K562 (cell line): Measurements from ENCODE around the gene SPRYD3. TPM values are rescaled to one million over a fixed set of nuclear protein-coding genes. Genes with fewer than 3 reads are reported as not detected.
A peak's percentile ranks its signal among the peaks of the same experiment; 100 is the strongest.

Experiments used
- ATAC-seq: fragments of 200-7000 bp; cut with Tn5 transposase; 3 replicates; pipeline ENCODE4 v1.9.1; 2020; ENCODE audit warnings: moderate library complexity
- BruUV-seq: library from RNA; stranded (reverse); fragments of 400-500 nt; replicated peaks from 2 replicates; lab custom pipeline; 2021; lab: Mats Ljungman, UMichigan
- CTCF ChIA-PET: fragments of 300-600 bp; formaldehyde crosslinking; extraction: SDS; loops from one replicate; lab custom pipeline; 2021; ENCODE audit warnings: low intra/inter-chr PET ratio; lab: Yijun Ruan, JAX
- POLR2A ChIA-PET: fragments of 300-600, 350-650 bp; sonication (Branson Sonifier 250); formaldehyde crosslinking; extraction: SDS; loops from one replicate; lab custom pipeline; 2021; ENCODE audit warnings: antibody characterized with exemption, inconsistent platforms; lab: Yijun Ruan, JAX
- DNase-seq, 4 experiments: peaks; one replicate each; pipeline versions ENCODE4 v3.0.0 to v3.0.0-alpha.2; 2011 to 2018; ENCODE audit warnings: low spot score in 3 of 4, mixed read lengths in 3 of 4; ENCODE audit errors: extremely low read depth in 1 of 4
- FAIRE-seq: peaks from 2 replicates; lab custom pipeline; 2011; peaks lifted over from hg19 to GRCh38; lab: Jason Lieb, UNC
- H2AFZ ChIP-seq: 2 replicates; pipeline ENCODE4 v1.6.0; 2011; ENCODE audit warnings: low read depth, low read length, control low read depth, inconsistent platforms
- H3K27ac ChIP-seq: fragments of 200-600 bp; 3 replicates; pipeline ENCODE4 v1.8.0; 2011; ENCODE audit warnings: low read depth, mild to moderate bottlenecking, control low read depth, inconsistent platforms, low read length, moderate library complexity, mixed read lengths; ENCODE audit errors: extremely low read depth
- H3K27me3 ChIP-seq, 2 experiments: fragments of 300-600 bp in 1 of 2; 2 replicates in 1 of 2; 3 replicates in 1 of 2; pipeline versions ENCODE4 v1.6.0 to v1.8.0; 2011; ENCODE audit warnings: inconsistent platforms in 2 of 2, low read length in 2 of 2, mild to moderate bottlenecking in 1 of 2, mixed read lengths in 1 of 2, moderate library complexity in 1 of 2; ENCODE audit not compliant: control insufficient read depth in 2 of 2, insufficient read depth in 2 of 2
- H3K36me3 ChIP-seq: fragments of 300-600 bp; 3 replicates; pipeline ENCODE4 v1.8.0; 2011; ENCODE audit warnings: mild to moderate bottlenecking, low read length, inconsistent platforms; ENCODE audit not compliant: control insufficient read depth, insufficient read depth
- H3K4me1 ChIP-seq, 2 experiments: fragments of 200-600 bp in 1 of 2; replicated peaks in 1 of 2; 2 replicates in 1 of 2; 3 replicates in 1 of 2; pipeline versions ENCODE4 v1.5.1 to v1.8.0; 2011; ENCODE audit warnings: inconsistent platforms in 2 of 2, low read length in 2 of 2, mild to moderate bottlenecking in 1 of 2, mixed read lengths in 1 of 2, moderate library complexity in 1 of 2; ENCODE audit not compliant: control insufficient read depth in 2 of 2, insufficient read depth in 2 of 2
- H3K4me2 ChIP-seq: 2 replicates; pipeline ENCODE4 v1.6.1; 2011; ENCODE audit warnings: low read length, control low read depth, inconsistent platforms, mixed read lengths; ENCODE audit not compliant: insufficient read depth
- H3K4me3 ChIP-seq: fragments of 200-600 bp; sonication (generic), shearing (Covaris generic); 2 replicates; pipeline ENCODE4 v1.5.1; 2016; ENCODE audit warnings: control low read depth, inconsistent platforms
- H3K79me2 ChIP-seq: fragments of 200-600 bp; 3 replicates; pipeline ENCODE4 v1.8.0; 2011; ENCODE audit warnings: low read length, inconsistent platforms; ENCODE audit not compliant: control insufficient read depth, insufficient read depth
- H3K9ac ChIP-seq, 2 experiments: 2 replicates each; pipeline versions ENCODE4 v1.6.0 to v1.6.1; 2011; ENCODE audit warnings: low read depth in 2 of 2, low read length in 2 of 2, control low read depth in 1 of 2, inconsistent platforms in 1 of 2, mild to moderate bottlenecking in 1 of 2, mixed read lengths in 1 of 2; ENCODE audit not compliant: insufficient read depth in 1 of 2
- H3K9me1 ChIP-seq: one replicate; pipeline ENCODE4 v1.6.0; 2011; ENCODE audit warnings: inconsistent platforms, mild to moderate bottlenecking, low read length, moderate library complexity; ENCODE audit not compliant: control insufficient read depth, insufficient read depth
- H3K9me3 ChIP-seq: replicated peaks from 2 replicates; pipeline ENCODE4 v1.5.1; 2011; ENCODE audit warnings: low read depth, low read length, inconsistent platforms; ENCODE audit not compliant: control insufficient read depth, insufficient read depth
- H4K20me1 ChIP-seq: replicated peaks from 2 replicates; pipeline ENCODE4 v1.6.1; 2011; ENCODE audit warnings: low read length, inconsistent platforms, mixed read lengths; ENCODE audit not compliant: control insufficient read depth, insufficient read depth
- CBX3 ChIP-seq, 2 experiments: IDR thresholded peaks; 1 replicate in 1 of 2; 2 replicates in 1 of 2; pipeline ENCODE4 v1.6.1; 2012; ENCODE audit warnings: inconsistent platforms in 2 of 2, low read length in 2 of 2, borderline replicate concordance in 1 of 2, control low read depth in 1 of 2
- EHMT2 ChIP-seq: fragments of 450-650 bp; IDR thresholded peaks from 2 replicates; pipeline ENCODE4 v1.6.1; 2018; ENCODE audit warnings: antibody characterized with exemption
- GTF2E2 ChIP-seq: fragments of 200-800 bp; sonication (Bioruptor generic); IDR thresholded peaks from 2 replicates; pipeline ENCODE4 v1.6.1; 2016; ENCODE audit warnings: missing genetic modification characterization, missing compliant biosample characterization
- MBD2 ChIP-seq: sonication (generic); IDR thresholded peaks from 2 replicates; pipeline ENCODE4 v1.6.1; 2016; ENCODE audit warnings: low read depth, borderline replicate concordance
- POLR3A ChIP-seq: IDR thresholded peaks from 2 replicates; pipeline ENCODE4 v1.6.1; 2011; ENCODE audit warnings: borderline replicate concordance, mild to moderate bottlenecking, moderate library complexity; ENCODE audit not compliant: insufficient read length, insufficient read depth; ENCODE audit errors: extremely low read depth
- YBX1 ChIP-seq: fragments of 450-650 bp; IDR thresholded peaks from 2 replicates; pipeline ENCODE4 v1.7.1; 2016; ENCODE audit warnings: mild to moderate bottlenecking
- ZEB2 ChIP-seq: fragments of 450-650 bp; IDR thresholded peaks from 2 replicates; pipeline ENCODE4 v1.6.1; 2016
- ZNF766 ChIP-seq: fragments of 200-800 bp; sonication (Bioruptor generic); conservative IDR thresholded peaks from 2 replicates; pipeline ENCODE4 v1.6.1; 2016; ENCODE audit warnings: missing genetic modification characterization, missing compliant biosample characterization
- WGBS: fragments of 100-300 bp; shearing (Covaris generic); methylation state at CpG from one replicate; pipeline ENCODE4 v1.1.6; 2016; ENCODE audit warnings: low coverage, mixed read lengths; ENCODE audit not compliant: insufficient coverage; ENCODE audit errors: missing lambda C conversion rate; 5-methylcytosine and 5-hydroxymethylcytosine counted together
- in situ Hi-C: fragments of 300-500 bp; cut with MboI; formaldehyde crosslinking; loops from 4 replicates; pipeline ENCODE4 v1.15.0; 2018; ENCODE audit warnings: inconsistent platforms, mixed read lengths
- intact Hi-C: fragments of 100-400 bp; cut with micrococcal nuclease; formaldehyde crosslinking; loops from 2 replicates; pipeline ENCODE4 v1.14.2; 2022
- polyA plus RNA-seq, 8 experiments: library from polyadenylated mRNA; depleted of rRNA in 4 of 8; stranded (reverse) in 5 of 8; unstranded in 3 of 8; fragments of >200 nt; fragmentation: Nextera tagmentation in 2 of 8; fragmentation: Illumina TruSeq in 1 of 8; extraction: Ambion mirVana in 2 of 8; extraction: Trizol in 1 of 8; gene quantifications; 2 replicates each; pipeline versions ENCODE4 v1.2.1 to v1.2.3, GENCODE V29; 2011 to 2014; ENCODE audit warnings: inconsistent platforms in 1 of 8, missing spikeins in 1 of 8
- total RNA-seq, 7 experiments: library from RNA; depleted of rRNA in 6 of 7; stranded (reverse); fragments of >200 nt in 6 of 7; fragmentation: Illumina TruSeq in 2 of 7; extraction: Trizol in 2 of 7; gene quantifications; 2 replicates each; pipeline versions ENCODE4 v1.2.1 to v1.2.3, GENCODE V29; 2011 to 2021; ENCODE audit warnings: low replicate concordance in 1 of 7
- TF ChIP-seq, protein P1 (sequence below): sonication (generic); formaldehyde crosslinking; IDR thresholded peaks from 2 replicates; pipeline ENCODE4 v1.9.0; 2022; ENCODE audit warnings: mild to moderate bottlenecking, missing genetic modification reagents

SPRYD3 gene
- total and polyA plus RNA-seq, 9 of the 15 experiments (the other 6 are each of a cell fraction or from before 2014, with no cell fraction given): 1.5 to 13.6 (median 7.6) TPM

DNA sequence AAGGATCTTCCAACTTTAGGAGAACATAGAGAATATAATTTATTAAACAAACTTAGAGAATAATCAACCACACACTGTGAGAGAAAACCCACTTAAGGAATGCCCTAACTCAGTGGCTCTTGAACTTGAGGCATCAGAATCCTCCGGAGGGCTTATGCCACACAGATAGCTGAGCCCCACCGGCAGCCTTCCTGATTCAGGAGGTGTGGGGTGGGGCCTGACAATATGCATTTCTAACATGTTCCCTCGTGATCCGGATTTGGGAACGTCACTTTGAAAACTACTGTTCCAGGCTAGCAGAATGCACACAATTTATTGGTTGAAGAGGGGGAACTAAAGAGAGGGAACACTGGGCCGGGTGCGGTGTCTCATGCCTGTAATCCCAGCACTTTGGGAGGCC lies 22.1 kb upstream of the SPRYD3 start (continued):
- TF ChIP-seq GTF2E2 (tag) (no peak), POLR3A (no peak), YBX1 (no peak), CBX3 (IDR thresholded peaks at IDR 0.05; ENCODE audit: borderline replicate concordance in 1 of 2, low read length in 2 of 2) (no peak), MBD2 (no peak), ZEB2 (no peak), ZNF766 (no peak)

DNA sequence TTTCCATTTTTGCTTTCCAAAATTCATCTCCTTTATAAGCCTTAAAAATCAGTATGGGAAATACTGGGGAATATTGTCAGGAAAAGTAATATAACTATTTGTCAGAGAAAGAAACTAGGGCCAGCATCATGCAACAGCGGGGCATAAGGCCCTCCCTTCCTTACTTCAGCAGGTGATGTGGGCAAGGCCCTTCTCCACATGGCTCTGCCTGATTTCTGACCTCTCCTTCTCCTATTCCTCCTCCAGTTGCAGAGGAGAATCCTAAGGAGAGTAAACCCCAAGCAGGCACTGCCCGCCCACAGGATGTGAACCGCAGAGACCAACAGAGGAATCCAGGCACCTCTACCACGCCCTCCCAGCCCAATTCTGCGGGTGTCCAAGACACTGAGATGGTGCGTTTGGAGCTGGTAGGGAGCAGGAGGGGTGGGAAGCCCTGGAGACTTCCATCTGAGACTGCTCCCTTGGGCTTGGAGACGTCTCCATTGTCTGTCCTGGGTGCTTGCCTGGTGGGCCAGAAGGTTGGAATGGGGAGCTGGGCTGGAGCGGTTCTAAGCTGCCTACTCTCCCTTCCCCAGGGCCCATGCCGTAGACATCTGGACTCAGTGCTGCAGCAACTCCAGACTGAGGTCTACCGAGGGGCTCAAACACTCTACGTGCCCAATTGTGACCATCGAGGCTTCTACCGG lies 21.4 kb upstream of the SPRYD3 start:
- H3K9ac ChIP-seq: peak overlapping the region in 1 of 2 experiments; percentile 67; a peak in 2 of 4 replicates
- POLR2A ChIA-PET: interaction anchor here (1.4 kb wide), 1 partner anchor 10 kb away, joined by 4 read pairs; no protein-coding TSS in a partner anchor
- no peaks in the 10 kb centered on the region for H3K79me2 ChIP-seq
- no peak overlapping the region for H3K4me3 ChIP-seq
- peaks cover 40 to 43% of the 10 kb centered on the region in 2 experiments for H3K4me1 ChIP-seq
- DNase-seq: no peak
- BruUV-seq: no TSS peak
- H4K20me1 ChIP-seq: no peaks in the 10 kb centered on the region
- 60% methylated on average over 12 of the region's 13 CpGs for WGBS
- no peaks in the 10 kb centered on the region for H3K36me3 ChIP-seq
- intact Hi-C loops: no loop called here
- H2AFZ ChIP-seq: peak overlapping the region; percentile 54
- peaks cover 6% of the 10 kb centered on the region for H3K9me1 ChIP-seq
- in situ Hi-C loops: loop anchor here (5.0 kb wide), 1 partner anchor 33 kb away; no protein-coding TSS in a partner anchor
- FAIRE-seq: no peak
- no peak overlapping the region for H3K4me2 ChIP-seq
- H3K9me3 ChIP-seq: no peaks in the 10 kb centered on the region
- H3K27ac ChIP-seq: no peak overlapping the region
- no peaks in the 10 kb centered on the region; a peak in 1 of 5 replicates for H3K27me3 ChIP-seq
- CTCF ChIA-PET: no interaction called here
- no peak for ATAC-seq
- TF ChIP-seq EHMT2: no peak
- TF ChIP-seq, protein P1, sequence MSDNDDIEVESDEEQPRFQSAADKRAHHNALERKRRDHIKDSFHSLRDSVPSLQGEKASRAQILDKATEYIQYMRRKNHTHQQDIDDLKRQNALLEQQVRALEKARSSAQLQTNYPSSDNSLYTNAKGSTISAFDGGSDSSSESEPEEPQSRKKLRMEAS: 0 out of 2 replicates have a peak, but pooled peaks have one; percentile 19
